Activated T-cell treated with anti-CD3 and anti-CD28 coated beads for 24 hours (primary cell): ENCODE data around the gene LFNG.
A peak's percentile ranks its signal among the peaks of the same experiment; 100 is the strongest.

Experiments
- DNase-seq: peaks from one replicate; pipeline ENCODE4 v3.0.0-alpha.2; 2020; ENCODE audit warnings: low read depth

The LFNG gene

DNA sequence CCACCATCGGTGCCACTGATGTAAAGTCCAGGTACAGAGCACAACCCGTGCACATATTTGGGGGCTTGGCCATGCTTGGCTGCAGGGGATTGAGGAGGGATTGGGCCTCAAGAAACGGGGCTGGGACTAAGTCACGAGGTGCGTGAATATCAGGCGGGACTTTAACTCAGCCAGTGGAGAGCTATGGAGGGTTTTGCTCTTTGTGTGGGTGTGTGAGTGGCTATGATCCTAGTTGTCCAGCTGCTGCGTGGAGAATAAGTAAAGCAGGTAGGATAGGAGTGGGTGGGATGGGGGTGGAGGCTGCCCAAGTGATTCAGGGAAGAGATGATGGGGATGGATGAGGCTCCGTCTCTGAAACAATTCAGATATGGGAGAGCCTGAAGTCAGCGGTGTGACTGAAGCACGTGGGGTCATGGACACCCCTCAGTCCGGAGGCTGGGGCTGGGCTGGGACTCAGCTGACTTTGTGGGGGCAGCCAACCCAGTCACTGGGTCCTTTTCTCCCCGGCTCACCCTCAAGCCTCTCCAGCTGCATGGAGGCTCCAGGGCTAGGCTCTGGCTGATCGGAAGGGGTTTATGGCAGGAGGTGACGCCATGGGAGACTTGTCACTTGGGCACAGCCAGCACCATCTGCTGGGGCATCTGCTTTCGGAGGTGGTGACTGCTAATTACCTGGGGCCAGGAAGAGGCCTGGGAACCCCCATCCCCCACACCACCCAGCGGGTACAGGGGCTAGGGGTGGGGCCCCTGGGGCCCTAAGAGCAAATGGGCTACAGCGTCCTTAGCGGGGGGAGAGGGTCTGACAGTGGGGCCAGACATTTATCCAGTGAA is 1.7 kb upstream of the LFNG start:
- DNase-seq = no peak

DNA sequence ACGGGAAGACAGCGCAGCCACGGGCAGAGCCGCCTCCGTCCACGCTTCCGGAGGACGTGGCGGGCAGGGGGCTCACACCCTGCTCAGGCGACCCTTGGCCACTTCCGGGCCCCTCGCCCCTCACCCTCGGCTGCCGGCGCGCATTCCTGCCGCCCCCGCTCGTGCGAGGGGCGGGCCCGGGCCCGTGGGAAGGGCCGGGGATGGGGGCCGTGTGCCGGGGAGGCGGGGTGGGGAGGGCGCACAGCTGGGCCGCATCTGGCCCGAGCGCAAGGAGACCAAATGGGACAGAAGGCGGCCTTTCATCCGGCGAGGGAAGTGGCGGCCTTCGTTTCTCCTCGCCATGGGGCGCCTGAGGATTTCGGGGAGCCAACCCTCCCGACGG is 846 bp upstream of the LFNG start:
- DNase-seq = no peak

DNA sequence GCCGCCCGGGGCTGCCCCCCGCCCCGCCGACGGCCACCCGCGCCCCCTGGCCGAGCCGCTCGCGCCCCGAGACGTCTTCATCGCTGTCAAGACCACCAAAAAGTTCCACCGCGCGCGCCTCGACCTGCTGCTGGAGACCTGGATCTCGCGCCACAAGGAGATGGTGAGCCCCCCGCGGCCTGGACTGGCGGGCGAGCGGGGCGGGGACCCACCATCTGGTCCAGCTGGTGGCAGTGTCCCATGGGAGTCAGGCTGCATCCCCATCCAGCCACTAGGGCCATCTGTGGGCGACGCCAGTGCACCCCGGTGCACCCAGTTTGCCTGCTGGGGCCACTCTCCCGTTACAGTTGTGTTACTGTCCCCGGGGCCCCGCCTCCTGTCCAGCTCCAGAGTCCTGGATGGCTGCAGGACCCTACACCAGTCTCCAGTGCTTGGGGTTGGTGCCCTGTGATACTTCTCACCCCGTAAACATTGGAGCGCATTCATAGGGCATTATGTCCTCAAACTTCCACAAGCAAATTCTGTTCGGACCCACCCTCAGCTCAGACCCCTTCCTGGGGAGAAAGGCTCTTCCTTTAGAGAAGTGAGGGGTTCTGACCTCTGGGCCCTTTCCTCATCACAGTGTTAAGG is 672 bp downstream of the LFNG start:
- DNase-seq = no peak

DNA sequence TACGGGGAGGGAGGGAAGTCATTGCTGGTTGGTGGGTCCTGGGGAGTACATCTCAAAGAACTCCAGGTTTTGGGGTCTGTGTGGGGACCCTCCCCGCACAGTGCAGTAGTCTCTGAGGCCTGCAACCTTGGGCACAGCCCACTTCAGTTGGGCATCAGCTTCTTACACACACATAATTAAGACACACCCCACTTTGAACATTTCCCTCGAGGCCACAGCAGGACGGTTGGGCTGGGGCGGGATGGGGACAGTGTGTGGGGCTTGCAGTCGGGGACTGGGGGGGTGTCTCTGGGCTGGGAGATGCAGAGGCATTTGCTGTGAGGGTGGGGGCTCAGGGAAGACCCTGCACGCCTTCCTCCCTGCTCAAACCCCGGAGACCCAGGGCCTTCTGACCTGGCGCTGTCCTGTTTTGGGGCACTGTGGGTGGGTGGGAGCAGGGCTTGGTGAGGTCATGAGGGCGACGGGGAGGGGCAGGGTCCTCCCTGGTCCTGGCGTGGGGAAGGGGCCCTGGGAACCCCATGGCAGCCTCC is 1.3 kb downstream of the LFNG start:
- DNase-seq = no peak

DNA sequence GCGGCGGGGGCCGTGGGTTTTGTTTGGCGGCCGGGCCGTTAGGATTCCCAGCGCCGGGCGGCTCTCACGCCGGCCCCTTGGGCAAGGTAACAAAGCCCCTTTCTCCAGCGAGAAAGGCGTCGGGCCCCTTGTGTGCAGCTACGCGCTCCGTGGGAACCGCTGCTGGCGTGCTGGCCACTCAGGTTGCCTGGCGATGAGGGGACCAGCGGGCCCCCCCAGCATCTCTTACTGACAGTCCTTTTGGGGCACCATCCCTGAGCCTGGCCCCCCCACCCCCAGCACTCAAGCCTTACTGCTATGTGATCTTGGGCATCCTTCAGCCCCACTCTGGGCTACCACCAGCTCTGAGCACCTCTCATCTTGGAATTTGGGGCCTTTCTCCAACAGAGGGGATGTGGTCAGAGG is 1.8 kb downstream of the LFNG start:
- no peak for DNase-seq

DNA sequence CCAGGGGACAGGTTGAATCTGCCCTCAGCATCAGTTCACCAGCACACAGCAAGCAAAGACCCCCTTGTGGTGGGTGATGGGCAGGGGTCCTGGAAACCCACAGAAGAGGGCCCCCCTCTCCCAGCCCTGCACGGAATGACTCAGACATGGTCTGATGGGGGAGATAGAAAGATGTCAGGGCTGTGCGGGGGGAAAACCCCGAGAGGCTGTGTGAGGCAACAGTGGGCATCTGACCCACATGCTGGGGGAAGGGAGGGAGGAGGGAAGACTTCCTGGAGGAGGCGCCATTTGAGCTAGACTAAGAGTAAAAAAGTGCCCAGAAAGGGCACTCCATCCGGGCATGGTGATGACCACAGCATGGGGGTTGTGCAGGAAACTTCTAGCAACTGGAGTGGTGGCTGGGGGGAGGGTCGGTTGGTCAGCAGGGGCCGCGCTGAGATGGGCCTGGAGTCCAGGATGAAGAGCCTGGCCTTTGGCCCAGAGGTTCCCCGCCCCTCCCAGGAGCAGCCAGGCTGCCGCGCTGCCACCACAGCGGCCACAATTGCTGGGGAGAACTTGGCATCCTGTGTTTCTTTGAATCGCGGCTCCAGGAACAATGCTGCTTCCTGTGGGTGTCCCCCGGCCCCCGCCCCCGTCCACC is 2.5 kb downstream of the LFNG start:
- peak; percentile 69 for DNase-seq

DNA sequence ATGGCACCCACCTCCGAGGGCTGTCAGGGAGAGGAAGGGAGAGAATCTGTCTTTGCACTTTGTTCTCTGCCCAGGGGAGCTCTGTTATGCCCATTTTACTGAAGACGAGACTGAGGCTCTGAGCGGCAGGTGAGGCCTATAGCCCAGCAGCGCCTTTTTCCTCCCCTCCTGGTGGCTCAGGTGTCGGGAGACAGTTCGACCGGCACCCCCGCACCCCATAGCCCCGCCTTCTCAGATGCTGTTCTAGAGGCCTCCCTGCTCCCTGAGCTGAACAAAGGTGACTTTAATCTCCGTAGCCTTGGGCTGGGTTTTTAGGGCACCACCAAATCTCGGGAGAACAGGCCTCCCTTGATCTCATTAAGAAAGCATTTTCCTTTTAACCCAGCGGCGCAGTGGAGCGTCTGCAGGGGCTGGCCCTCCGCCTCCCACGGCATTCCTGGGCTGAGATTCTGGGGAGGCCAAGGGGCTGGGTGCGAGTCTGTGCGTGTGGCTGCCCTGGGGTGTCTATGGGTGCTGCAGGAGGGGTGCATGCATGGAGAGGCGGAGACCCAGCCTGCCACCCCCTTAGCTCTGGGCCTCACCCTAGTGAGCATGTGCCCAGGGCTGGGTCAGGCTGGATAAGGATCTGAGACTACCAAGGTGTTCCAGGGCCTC is 3.3 kb downstream of the LFNG start:
- DNase-seq = no peak

DNA sequence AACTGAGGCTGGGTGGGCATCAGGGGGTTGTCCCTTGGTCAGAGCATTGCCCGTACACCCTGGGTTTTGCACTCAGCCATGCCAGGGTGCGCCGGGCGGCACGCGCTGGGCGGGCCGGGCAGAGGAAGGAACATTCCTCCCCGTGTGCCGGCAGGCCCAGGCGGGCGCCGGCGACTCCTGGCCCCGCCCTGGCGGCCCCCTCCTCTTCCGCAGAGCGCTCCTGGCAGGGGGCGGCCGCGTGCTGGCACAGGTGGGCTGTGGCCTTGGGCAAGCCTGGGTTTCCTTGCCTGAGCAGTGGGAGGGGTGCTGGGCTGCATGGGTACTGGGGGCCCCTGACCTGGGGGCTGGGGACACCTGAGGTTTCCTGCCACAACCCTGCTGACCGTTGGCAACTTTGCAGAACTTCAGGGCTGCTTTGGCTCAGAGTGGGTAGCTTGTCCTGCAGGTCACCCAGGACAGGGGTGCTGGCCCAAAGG is 3.9 kb downstream of the LFNG start:
- no peak for DNase-seq

DNA sequence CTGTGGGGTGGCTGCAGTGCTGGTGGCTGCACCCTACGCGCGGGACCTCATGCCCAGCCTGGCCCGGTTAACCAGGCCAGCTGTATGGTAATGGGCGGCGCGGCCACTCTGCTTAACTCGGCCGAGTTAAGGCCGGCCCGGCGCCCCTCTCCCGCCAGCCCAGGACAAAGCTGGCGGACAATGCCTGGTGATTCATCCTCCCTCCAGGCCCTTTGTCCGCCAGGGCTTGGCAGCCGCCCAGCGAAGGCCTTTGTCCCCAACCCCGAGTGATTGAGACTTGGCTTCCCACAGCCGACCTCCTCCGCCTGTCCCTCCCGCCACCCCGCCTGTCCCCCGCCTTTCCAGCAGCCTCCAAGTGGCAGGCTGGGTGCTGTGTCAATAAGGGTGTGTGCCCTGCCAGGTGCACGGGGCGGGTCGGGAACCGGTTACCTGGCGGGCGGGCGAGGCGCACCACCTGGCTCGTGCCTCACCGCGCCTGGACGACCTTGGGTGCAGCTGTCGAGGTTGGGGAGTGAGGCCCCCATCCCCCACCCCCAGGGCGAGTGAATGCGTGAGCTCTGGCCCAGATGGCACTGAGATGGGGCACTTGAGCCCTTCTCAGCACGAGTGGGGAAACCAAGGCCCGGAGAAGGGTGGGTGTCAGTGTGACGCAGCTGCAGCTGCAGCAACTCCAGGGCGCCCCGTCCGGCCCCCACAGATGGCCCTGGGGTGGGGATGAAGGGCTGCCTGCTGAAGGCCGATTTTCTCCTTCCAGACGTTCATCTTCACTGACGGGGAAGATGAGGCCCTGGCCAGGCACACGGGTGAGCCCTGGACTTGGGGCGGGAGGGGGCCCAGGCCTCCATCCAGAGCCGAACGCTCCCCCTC is 4.6 kb downstream of the LFNG start:
- DNase-seq = no peak

DNA sequence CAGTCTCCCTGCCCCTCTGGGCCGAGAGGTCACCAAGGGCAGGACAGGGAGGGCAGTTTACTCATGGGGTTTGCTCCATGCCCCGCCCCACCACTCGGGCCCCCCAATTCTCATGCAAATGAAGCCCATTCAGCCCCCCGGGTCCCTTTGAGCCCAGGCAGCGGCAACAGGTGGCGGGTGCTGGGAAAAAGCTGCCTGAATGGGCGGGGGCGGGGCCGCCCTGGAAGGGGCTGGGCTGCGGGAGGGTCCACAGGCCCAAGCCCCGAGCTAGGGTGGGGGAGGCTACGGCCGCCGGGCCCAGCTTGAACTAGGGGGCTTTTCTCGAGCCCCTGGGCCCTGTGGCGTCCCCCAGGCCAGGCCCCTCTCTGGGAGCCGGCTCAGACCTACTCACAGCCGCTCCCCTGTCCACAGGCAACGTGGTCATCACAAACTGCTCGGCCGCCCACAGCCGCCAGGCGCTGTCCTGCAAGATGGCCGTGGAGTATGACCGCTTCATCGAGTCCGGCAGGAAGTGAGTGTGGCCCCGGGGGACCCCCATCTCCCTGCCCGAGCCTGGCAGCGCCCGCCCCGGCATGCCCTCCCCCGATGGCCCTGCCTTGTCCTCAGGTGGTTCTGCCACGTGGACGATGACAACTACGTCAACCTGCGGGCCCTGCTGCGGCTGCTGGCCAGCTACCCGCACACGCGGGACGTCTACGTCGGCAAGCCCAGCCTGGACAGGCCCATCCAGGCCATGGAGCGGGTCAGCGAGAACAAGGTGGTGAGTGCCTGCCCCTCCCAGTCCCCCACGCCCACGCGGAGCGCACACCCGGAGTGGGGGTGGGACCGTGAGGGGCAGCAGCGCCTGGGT is 5.5 kb downstream of the LFNG start:
- no peak for DNase-seq

DNA sequence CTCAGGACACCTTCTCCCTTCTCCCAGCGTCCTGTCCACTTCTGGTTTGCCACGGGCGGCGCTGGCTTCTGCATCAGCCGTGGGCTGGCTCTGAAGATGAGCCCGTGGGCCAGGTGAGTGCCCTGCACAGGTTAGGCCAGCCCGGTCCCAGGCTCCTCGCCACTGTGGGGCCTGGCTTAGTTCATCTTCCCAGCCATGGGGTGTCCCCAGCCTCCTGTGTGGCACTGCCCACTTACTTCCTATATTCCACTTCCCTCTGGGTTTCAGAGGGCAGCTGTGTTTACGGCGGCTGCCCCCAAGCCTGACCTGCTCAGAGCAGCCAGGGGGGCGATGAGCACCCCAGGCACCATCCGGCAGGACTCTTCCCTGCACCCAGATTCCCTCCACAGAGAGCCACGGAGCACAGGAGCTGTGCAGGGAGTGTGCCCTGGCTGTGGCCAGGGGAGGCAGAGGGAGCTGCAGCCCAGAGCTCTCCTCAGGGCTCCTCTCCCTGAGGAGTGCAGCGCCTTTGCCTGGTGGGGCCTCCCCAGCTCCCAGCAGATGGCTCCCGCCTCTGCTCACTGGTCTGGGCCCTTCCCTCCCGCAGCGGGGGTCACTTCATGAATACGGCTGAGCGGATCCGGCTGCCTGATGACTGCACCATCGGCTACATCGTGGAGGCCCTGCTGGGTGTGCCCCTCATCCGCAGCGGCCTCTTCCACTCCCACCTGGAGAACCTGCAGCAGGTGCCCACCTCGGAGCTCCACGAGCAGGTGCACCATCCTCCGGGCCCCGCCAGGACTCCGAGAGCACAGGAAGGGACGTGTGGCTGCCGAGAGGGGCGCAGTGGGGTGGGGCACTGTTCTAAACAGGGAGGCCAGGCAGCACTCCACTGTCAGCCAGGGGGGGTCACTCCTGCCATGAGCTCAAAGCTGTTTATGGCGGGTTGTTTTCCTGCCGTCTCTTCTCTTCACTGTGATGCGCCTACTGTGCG is 6.4 kb downstream of the LFNG start:
- DNase-seq = no peak

DNA sequence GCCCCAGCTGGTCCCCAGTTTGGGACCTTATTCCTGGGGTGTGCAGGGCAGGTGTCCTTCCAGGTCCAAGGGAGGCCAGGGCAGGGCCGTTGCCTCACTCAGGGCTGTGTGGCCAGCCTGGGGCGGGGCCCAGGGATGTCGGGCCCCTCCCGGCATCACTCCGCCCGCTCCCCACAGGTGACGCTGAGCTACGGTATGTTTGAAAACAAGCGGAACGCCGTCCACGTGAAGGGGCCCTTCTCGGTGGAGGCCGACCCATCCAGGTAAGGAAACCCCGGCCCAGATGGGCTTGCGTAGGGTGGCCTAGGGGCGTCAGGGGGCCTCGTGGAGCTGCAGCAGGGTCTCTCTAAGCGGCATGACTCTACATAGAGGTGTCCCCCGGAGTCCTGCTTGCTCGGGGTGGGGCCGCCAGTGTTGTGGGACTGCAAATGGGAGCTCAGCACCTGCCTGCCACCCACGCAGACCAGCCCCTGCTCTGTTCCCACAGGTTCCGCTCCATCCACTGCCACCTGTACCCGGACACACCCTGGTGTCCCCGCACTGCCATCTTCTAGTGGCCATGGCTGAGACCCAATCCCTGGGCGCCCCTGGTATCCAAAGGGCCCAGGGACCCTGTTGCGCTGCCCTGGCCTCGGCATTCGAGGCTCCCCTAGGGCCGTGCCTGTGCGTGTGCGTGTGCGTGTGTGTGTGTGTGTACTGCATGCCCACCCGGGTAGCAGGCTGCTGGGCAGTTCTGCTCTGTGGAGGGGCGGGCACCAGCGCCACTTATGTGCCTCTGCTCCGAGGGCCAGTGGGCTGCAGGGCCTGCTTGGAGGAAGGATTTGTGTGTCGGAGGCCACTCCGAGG is 7.3 kb downstream of the LFNG start:
- no peak for DNase-seq

DNA sequence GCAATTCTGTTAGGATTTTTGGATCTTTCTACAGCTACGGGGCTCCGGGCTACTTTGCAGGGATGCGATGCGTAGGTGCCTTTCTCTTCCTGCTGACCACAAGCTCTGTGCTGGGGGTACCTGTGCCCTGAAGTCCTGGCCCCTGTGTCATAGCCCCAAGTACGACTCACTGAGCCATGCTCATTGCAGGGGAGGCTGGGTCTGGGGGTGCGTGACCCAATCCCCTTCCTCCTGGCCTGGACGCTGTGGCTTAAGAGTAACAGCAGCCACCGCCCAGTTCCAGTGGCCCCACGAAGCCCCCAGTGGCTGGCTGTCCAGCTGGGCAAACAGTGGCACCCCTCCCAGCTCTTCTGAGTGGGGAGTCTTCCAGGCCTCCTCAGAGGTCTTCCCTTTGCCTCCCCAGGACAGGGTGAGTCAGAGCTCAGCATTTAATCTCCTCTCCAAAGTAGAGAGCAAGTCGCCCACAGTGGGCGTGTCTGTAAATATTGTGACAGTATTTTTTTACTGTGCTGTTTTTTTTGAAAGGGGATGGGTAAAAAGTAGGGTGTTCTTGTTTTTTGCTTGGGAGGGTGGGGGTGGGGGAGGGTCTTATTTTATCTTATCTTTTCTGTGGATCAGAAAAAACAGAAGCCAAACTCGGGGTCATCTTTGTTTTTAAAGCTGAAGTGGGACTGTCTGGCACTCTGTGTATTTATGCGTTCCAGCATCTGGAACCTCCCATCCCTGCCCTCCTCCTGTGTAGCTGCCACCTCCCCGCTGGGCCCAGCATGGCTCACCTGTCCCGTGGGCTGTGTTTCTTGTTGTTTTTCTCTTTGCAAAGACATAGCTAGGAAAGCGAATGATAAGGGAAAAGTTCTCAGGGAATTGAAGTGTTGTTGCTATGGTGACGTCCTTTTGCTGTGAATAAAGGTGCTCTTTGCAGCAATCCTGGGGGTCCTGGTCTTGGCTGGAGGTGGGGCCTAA is 8.2 kb downstream of the LFNG start:
- DNase-seq = peak; percentile 47

DNA sequence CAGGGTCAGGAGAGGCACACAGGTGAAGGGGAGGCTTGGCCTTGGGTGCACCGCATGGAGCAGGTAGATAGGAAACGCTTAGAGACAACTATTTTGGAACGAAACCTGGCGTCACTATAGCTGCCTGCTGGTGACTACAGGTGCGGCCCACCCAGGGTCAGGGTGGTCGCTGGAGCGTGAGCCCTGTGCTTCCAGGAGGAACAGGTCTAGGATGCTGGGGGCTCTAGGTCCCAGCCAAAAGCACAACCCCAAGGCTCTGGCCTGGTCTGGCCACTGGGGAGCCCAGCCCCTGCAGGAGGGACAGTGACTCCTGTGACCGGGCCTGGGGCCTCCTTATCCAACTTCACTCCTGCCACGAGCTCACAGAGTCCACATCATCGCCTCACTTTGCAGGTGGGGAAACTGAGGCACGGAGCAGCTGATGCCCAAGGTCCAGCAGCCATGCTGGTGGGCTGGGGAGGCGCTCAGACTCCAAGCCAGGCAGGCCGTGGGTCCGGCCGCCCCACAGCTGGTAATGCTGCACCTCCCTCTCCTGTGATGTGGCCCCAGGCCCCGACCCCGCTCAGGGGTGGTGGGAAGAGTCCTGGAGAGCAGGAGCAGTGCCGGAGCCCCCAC is 9.0 kb downstream of the LFNG start:
- no peak for DNase-seq

DNA sequence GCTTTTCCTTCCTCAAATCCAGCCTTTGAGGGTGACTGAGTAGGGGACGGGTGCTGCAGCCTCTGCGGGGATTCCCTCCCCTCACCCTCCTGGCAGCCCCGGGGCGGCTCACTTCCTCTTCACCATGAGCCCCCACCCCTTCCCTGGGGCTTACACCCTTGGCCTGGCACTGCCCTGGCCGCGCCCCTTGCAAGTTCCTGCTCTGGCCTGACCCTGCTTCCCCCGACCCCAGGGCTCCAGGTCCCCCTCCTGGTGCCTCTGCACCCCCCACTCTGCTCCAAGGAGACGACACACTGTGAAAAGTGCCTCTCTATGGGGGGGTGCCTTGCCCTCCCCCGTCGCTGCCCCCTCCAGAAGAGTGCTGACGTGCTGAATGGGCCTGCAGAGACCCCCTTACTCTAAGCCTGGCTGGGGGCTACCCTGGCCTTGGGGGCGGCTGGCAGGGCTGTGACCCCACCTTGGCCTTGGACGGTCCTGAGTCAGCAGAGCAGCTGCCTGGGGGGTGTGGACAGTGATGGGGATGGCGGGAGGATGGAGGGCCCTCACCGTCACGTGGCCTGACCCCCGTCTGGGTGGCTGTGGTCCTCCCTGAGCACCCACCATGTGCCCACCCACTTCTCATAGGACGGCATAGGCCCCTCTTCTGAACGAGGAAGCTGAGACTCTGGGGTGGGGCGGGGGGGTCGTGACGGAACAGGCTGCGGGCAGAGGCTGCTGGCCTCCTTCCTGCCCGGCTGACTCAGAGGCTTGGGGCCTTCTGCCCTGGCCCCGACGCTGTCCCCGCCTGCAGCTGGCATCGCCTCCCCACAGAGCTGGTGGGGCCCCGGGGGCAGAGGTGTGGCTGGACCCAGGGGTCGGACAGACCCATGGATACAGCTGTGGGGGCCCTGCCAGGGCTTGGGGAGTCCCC is 9.8 kb downstream of the LFNG start:
- DNase-seq = no peak
